ENCODE data around the gene PPIL6.

GRCh38 chr6:109488001-109488400, 47.6 kb upstream of the PPIL6 start:
- TF ChIP-seq EZH2phosphoT487 (IDR thresholded peaks at IDR 0.05; ENCODE audit: low read length) (no peak), EZH2 (optimal IDR thresholded peaks at IDR 0.05; ENCODE audit: low read depth, low read length) (no peak)
- TF ChIP-seq, protein P1, sequence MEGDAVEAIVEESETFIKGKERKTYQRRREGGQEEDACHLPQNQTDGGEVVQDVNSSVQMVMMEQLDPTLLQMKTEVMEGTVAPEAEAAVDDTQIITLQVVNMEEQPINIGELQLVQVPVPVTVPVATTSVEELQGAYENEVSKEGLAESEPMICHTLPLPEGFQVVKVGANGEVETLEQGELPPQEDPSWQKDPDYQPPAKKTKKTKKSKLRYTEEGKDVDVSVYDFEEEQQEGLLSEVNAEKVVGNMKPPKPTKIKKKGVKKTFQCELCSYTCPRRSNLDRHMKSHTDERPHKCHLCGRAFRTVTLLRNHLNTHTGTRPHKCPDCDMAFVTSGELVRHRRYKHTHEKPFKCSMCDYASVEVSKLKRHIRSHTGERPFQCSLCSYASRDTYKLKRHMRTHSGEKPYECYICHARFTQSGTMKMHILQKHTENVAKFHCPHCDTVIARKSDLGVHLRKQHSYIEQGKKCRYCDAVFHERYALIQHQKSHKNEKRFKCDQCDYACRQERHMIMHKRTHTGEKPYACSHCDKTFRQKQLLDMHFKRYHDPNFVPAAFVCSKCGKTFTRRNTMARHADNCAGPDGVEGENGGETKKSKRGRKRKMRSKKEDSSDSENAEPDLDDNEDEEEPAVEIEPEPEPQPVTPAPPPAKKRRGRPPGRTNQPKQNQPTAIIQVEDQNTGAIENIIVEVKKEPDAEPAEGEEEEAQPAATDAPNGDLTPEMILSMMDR (IDR thresholded peaks at IDR 0.05; ENCODE audit: low read length) = no peak

All from MM.1S (cell line).